Measurements from ENCODE around the gene HPX. TPM values are rescaled to one million over a fixed set of nuclear protein-coding genes. Genes with fewer than 3 reads are reported as not detected.

The HPX gene
- total and polyA plus RNA-seq, 4 donors = 0.46 to 3.5 (median 1.8) TPM

DNA sequence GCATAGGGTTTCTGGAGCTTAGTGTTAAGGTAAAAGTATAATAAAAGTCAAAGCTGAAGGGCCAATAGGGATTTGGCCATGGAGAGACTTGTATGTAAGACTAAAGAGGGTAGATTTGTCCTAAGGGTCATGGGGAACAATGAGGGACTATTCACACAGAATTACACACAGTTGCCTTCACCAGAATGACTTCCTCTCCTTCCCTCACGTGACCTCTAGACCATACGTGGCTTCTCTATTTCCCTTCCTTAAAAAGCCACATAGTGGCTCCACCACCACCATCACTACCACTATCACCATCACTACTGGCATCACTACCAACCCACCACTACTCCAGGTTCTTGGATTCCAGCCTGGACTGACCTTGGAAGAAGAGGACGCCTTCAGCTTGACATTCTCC lies 2.8 kb downstream of the HPX start:
- ATAC-seq (ENCODE audit: insufficient read depth, low FRiP score) (peak; percentile 48), DNase-seq (no peak)
- Histone ChIP-seq H3K4me1 (ENCODE audit: control insufficient read depth in 5 of 5, insufficient read depth in 5 of 5, low read length in 5 of 5) (no peaks in the 10 kb centered on the region), H3K27ac (ENCODE audit: low read depth in 1 of 2, low read length in 1 of 2) (no peak overlapping the region), H3K4me3 (no peak overlapping the region), H3K36me3 (ENCODE audit: control insufficient read depth in 4 of 4, insufficient read depth in 4 of 4, low read length in 4 of 4) (no peaks in the 10 kb centered on the region), H3K9ac (ENCODE audit: insufficient read depth in 1 of 2, low read length in 2 of 2) (no peak overlapping the region), H3K27me3 (ENCODE audit: control insufficient read depth in 3 of 3, insufficient read depth in 3 of 3, low read length in 2 of 3) (no peaks in the 10 kb centered on the region), H3K9me3 (ENCODE audit: control insufficient read depth in 4 of 4, insufficient read depth in 3 of 4, low read length in 3 of 4) (no peaks in the 10 kb centered on the region)
- TF ChIP-seq, protein P1, sequence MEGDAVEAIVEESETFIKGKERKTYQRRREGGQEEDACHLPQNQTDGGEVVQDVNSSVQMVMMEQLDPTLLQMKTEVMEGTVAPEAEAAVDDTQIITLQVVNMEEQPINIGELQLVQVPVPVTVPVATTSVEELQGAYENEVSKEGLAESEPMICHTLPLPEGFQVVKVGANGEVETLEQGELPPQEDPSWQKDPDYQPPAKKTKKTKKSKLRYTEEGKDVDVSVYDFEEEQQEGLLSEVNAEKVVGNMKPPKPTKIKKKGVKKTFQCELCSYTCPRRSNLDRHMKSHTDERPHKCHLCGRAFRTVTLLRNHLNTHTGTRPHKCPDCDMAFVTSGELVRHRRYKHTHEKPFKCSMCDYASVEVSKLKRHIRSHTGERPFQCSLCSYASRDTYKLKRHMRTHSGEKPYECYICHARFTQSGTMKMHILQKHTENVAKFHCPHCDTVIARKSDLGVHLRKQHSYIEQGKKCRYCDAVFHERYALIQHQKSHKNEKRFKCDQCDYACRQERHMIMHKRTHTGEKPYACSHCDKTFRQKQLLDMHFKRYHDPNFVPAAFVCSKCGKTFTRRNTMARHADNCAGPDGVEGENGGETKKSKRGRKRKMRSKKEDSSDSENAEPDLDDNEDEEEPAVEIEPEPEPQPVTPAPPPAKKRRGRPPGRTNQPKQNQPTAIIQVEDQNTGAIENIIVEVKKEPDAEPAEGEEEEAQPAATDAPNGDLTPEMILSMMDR (IDR thresholded peaks at IDR 0.05; ENCODE audit: control extremely low read depth, extremely low read depth) = no peak
- 47 to 62% methylated on average over 3 of the region's 3 CpGs for WGBS, 2 donors

DNA sequence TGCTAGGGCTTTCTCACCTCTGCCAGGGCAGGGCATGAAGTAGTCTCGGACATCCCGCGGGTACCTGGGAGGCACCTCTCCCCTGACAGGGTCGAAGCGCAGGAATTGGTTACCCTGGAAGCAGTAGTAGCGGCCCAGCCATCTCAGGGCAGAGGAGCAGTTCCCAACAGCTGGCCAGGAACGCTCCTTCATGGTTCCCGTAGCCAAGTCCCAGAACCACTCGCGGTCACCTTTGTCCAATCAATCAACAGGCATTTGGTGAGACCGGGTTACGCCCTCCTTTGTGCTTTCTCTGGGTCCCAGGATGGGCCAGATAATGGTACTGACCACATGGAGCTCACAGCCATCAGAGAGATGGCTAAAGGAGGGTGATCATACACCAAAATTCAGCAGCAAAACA lies 3.4 kb downstream of the HPX start:
- no peaks in the 10 kb centered on the region for H3K9me3 ChIP-seq (ENCODE audit: control insufficient read depth in 4 of 4, insufficient read depth in 3 of 4, low read length in 3 of 4)
- H3K4me3 ChIP-seq = no peak overlapping the region
- H3K27me3 ChIP-seq (ENCODE audit: control insufficient read depth in 3 of 3, insufficient read depth in 3 of 3, low read length in 2 of 3) = no peaks in the 10 kb centered on the region
- no peaks in the 10 kb centered on the region for H3K36me3 ChIP-seq (ENCODE audit: control insufficient read depth in 4 of 4, insufficient read depth in 4 of 4, low read length in 4 of 4)
- TF ChIP-seq, protein P1 (IDR thresholded peaks at IDR 0.05; ENCODE audit: control extremely low read depth, extremely low read depth) = no peak
- H3K4me1 ChIP-seq (ENCODE audit: control insufficient read depth in 5 of 5, insufficient read depth in 5 of 5, low read length in 5 of 5) = no peaks in the 10 kb centered on the region
- DNase-seq = no peak
- H3K9ac ChIP-seq (ENCODE audit: insufficient read depth in 1 of 2, low read length in 2 of 2) = no peak overlapping the region
- WGBS, 2 donors = 93 to 96% methylated on average over 12 of the region's 12 CpGs
- ATAC-seq (ENCODE audit: insufficient read depth, low FRiP score) = no peak
- H3K27ac ChIP-seq (ENCODE audit: low read depth in 1 of 2, low read length in 1 of 2) = no peak overlapping the region

DNA sequence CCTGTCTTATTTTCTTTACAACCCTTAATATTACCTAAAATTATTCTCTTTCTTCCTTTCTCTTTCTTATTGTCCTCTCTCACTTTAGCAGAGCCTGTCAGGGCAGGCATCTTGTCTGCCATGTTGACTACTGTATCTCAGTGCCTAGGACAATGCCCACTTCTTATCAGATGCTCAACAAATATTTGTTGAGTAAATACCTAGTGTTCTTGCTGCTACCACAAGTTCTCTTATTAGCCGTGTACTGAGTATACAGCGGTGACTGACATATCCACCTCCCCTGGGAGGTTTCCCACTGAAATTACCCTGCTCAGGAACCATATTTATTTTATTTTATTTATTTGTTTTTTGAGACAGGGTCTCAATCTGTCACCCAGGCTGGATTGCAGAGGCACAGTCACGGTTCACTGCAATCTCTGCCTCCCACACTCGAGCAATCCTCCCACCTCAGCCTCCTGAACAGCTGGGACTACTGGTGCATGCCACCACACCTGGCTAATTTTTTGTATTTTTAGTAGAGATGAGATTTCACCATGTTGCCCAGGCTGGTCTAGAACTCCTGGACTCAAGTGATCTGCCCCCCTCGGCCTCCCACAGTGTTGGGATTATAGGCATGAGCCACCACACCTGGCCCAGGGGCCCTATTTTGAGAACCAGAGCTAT lies 6.7 kb downstream of the HPX start:
- H3K9ac ChIP-seq (ENCODE audit: insufficient read depth in 1 of 2, low read length in 2 of 2) = no peak overlapping the region
- ATAC-seq (ENCODE audit: insufficient read depth, low FRiP score) = no peak
- H3K9me3 ChIP-seq (ENCODE audit: control insufficient read depth in 4 of 4, insufficient read depth in 3 of 4, low read length in 3 of 4) = no peaks in the 10 kb centered on the region
- no peak overlapping the region for H3K4me3 ChIP-seq
- TF ChIP-seq, protein P1 (IDR thresholded peaks at IDR 0.05; ENCODE audit: control extremely low read depth, extremely low read depth) = no peak
- no peak overlapping the region for H3K27ac ChIP-seq (ENCODE audit: low read depth in 1 of 2, low read length in 1 of 2)
- H3K4me1 ChIP-seq (ENCODE audit: control insufficient read depth in 5 of 5, insufficient read depth in 5 of 5, low read length in 5 of 5) = no peaks in the 10 kb centered on the region
- WGBS, 2 donors = 72 to 89% methylated on average over 5 of the region's 5 CpGs
- no peaks in the 10 kb centered on the region for H3K27me3 ChIP-seq (ENCODE audit: control insufficient read depth in 3 of 3, insufficient read depth in 3 of 3, low read length in 2 of 3)
- no peak for DNase-seq
- no peaks in the 10 kb centered on the region for H3K36me3 ChIP-seq (ENCODE audit: control insufficient read depth in 4 of 4, insufficient read depth in 4 of 4, low read length in 4 of 4)

DNA sequence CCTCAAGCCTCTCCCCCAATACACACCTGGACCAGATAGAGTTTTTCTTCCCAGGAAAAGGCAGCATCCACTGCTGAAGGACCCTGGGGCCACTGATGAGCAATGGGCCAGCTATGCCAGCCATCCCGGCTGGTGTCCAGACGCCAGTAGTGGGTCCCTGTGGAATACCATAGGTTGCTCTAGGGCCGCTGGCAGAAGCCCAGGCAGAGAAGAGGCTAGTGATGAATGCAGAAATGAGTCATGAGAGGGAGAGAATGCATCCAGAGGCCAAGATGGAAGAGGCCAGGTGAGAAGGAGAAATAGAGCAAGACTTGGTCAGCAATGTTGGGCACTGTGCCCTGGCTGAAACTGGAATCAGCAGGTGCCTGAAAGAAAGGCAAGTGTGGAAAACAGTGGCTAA lies 8.9 kb downstream of the HPX start:
- Histone ChIP-seq H3K27me3 (ENCODE audit: control insufficient read depth in 3 of 3, insufficient read depth in 3 of 3, low read length in 2 of 3) (no peaks in the 10 kb centered on the region), H3K4me3 (no peak overlapping the region), H3K9ac (ENCODE audit: insufficient read depth in 1 of 2, low read length in 2 of 2) (no peak overlapping the region), H3K36me3 (ENCODE audit: control insufficient read depth in 4 of 4, insufficient read depth in 4 of 4, low read length in 4 of 4) (no peaks in the 10 kb centered on the region), H3K9me3 (ENCODE audit: control insufficient read depth in 4 of 4, insufficient read depth in 3 of 4, low read length in 3 of 4) (no peaks in the 10 kb centered on the region), H3K27ac (ENCODE audit: low read depth in 1 of 2, low read length in 1 of 2) (no peak overlapping the region), H3K4me1 (ENCODE audit: control insufficient read depth in 5 of 5, insufficient read depth in 5 of 5, low read length in 5 of 5) (no peaks in the 10 kb centered on the region)
- TF ChIP-seq, protein P1 (IDR thresholded peaks at IDR 0.05; ENCODE audit: control extremely low read depth, extremely low read depth) = no peak
- DNase-seq (no peak), ATAC-seq (ENCODE audit: insufficient read depth, low FRiP score) (no peak)
- 89 to 92% methylated on average over 3 of the region's 3 CpGs for WGBS, 2 donors
